ENCODE results near the gene MRPS18A.
"Not testable (repeated sequence)": the region's sequence is repeated elsewhere in the genome, so short reads cannot be mapped to it uniquely, and the experiment has no call there.

The MRPS18A gene

GRCh38 chr6:43673444-43674084 lies 14.0 kb downstream of the MRPS18A start:
- peak in 8 of 10 donors; percentile 33 to 93 (median 67) for DNase-seq
- intact Hi-C loops (cut with DNase I), result no loop called here

- intact Hi-C loops (cut with DNase I), result no loop called here
- no peak for DNase-seq
Measured at GRCh38 chr6:43671801-43672690, 15.5 kb downstream of the MRPS18A start.

- intact Hi-C loops (cut with DNase I), result no loop called here
- no peak for DNase-seq
Measured at GRCh38 chr6:43671011-43671800, 16.4 kb downstream of the MRPS18A start.

DNA sequence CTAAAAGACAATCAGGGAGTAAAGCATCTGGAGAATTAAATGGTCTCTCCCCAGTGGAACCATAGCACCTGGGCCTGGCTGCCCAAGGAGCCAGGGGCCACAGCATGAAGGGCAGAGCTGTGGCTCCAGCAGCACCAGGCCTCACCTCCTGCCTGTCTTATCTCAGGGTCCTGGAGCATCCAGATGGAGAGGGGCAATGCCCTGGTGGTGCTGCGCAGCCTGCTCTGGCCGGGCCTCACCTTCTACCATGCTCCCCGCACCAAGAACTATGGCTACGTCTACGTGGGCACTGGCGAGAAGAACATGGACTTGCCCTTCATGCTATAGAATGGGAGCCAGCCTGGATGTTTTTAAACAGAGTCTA lies 17.0 kb downstream of the MRPS18A start:
- no peak for DNase-seq
- intact Hi-C loops (cut with DNase I), result no loop called here

- no peak for DNase-seq
- intact Hi-C loops (cut with DNase I), result loop anchor here (5.0 kb wide), 1 partner anchor 97 kb away; no protein-coding TSS in a partner anchor
Measured at GRCh38 chr6:43669922-43670622, 17.5 kb downstream of the MRPS18A start.

DNA sequence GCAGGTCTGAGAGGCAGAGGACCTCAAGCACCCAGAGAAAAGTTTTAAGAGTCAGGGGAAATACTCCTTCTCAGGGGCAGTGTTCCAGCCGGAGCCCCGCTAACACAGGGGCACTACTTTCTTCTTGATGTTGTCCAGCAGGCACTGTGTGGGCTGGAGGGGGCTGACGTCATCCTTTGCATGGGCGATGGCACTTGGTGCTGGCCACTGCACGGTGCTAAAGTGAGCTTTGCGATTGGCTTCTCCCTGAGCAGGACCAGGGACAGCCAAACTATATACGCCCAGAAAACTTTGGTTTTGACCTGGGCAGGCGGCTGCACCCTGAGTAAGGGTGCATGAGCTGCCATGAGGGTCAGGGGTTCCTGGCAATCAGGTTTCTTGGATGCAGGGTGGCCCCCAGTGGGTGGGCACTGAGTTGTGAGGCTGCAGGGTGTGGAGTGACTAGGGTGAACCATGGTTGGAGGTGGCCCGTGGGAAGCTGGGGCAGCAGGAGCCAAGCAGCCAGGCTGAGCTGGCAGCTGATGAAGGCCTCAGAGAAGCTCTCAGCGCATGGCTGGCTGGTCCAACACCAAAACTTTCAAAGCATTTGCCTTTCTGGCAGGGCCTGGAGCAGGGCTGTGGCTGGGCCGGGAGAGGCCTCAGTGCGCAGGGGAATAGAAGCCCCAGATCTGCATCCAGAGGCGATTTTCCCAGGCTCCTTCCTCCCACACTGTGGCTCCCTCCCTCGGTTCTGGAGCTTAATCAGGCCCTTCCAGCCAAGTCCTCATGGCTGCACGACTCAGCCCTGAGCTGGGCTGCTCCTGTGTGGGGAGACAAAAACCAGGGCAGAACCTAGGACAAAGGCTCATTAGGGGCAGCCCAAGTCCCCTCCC lies 18.3 kb downstream of the MRPS18A start:
- DNase-seq, result peak; percentile 27 to 92 (median 58)
- intact Hi-C loops (cut with DNase I), result loop anchor here (5.0 kb wide), 1 partner anchor 98 kb away; no protein-coding TSS in a partner anchor

GRCh38 chr6:43668151-43669028 lies 19.2 kb downstream of the MRPS18A start:
- intact Hi-C loops (cut with DNase I), result loop anchor here (5.0 kb wide), 1 partner anchor 99 kb away; no protein-coding TSS in a partner anchor
- peak in 9 of 10 donors; percentile 32 to 96 (median 79) for DNase-seq

DNA sequence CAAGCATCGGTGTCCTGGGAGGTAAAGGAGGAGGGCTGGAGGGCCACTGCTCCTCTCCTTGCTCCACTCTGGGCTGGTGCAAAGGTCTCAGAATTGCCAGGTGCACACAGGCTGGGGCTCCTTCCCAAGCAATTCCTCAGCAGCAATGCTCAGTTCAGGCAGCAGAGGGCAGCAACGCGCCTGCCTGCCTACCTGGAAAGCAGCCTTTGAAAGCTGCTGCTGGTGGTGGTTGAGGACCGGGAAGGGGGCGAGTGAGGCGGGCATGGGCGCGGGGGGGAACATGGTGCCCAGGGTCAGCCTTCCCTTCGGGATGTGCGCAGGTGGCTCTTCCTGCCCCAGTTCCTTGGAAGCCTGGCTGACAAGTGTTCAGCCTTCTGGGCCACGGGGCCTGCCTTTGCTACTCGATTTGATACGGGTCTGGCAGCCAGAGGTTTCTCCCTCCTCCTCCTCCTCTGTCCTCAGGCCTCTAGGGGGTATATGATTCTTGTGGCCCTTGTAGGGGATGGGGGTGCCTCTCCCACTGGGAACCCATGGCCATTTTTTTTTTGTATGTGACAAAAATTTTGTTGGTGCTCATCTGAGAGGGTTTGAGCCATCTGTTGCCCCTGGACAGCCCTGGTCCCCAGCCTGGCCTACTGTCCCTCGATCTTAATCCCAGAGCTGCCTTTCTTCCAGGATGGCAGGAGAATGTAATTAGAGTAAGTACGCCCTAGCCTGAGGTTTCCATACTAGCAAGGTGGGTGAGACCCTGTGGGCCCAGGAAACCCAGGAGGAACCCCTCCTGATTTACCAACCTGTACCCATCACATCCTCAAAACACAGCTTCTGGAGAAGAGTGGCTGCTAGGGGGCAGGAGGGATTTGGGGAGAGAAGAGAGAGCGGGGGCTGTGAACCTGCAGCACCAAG lies 20.1 kb downstream of the MRPS18A start:
- intact Hi-C loops (cut with DNase I), result loop anchor here (1.0 to 5.0 kb wide), 2 partner anchors 100 to 412 kb away; no protein-coding TSS in a partner anchor
- DNase-seq, result peak; percentile 71 to 98 (median 90)

DNA sequence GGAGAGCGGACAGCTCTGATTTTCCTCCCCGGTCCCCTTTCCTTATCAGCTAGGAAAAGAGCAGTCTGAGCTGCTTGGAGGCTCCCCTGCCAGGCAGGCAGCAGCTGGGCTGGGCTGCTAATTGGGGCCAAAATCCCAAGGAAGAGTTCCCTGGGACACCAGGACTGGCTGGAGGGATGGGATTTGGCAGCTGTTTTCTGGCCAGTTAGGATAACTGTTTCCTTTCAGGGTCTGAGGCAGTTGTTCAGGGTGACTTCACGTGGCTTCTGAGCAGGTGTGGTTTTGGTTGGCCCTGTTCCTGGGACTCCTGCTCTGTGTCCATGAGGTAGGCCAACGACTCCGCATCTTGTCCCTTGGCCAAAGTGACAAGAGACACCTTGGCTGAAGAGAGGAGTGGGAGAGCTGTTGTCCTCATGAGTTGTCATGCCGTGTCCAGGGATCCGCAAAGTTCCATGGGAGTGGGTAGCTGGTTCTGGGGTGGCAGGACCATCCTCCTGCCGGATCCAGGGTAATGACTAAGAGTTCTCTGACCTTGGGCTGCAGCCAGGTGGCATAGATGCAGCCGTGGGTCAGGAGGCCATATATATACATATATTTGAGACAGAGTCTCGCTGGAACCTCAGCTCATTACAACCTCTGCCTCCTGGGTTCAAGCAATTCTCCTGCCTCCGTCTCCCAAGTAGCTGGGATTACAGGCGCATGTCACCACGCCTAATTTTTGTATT lies 21.2 kb downstream of the MRPS18A start:
- intact Hi-C loops (cut with DNase I), result loop anchor here (5.0 kb wide), 1 partner anchor 101 kb away; no protein-coding TSS in a partner anchor
- DNase-seq, result peak in 1 of 10 donors; percentile 66

GRCh38 chr6:43665376-43665775 lies 22.2 kb downstream of the MRPS18A start:
- DNase-seq, result no peak

DNA sequence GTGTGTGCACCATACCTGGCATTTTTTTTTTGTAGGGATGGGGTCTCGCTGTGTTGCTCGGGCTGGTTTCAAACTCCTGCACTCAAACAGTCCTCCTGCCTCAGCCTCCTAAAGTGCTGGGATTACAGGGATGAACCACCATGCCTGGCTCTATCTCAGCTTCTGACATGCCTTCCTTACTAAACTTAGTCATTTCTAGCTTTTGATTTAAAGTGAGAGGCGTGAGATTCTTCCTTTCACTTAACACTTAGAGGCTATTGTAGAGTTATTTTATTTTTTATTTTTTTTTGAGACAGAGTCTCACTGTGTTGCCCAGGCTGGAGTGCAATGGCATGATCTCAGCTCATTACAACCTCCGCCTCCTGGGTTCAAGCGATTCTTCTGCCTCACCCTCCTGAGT lies 24.6 kb downstream of the MRPS18A start:
- DNase-seq; intact Hi-C loops (cut with DNase I): not testable (repeated sequence)

More at GRCh38 chr6:43665376-43665775, 22.2 kb downstream of the MRPS18A start:
- intact Hi-C loops (cut with DNase I), result loop anchor here (5.0 kb wide), 1 partner anchor 102 kb away; no protein-coding TSS in a partner anchor

GRCh38 chr6:43658161-43658560 lies 29.4 kb downstream of the MRPS18A start:
- intact Hi-C loops (cut with DNase I), result no loop called here
- no peak for DNase-seq

DNA sequence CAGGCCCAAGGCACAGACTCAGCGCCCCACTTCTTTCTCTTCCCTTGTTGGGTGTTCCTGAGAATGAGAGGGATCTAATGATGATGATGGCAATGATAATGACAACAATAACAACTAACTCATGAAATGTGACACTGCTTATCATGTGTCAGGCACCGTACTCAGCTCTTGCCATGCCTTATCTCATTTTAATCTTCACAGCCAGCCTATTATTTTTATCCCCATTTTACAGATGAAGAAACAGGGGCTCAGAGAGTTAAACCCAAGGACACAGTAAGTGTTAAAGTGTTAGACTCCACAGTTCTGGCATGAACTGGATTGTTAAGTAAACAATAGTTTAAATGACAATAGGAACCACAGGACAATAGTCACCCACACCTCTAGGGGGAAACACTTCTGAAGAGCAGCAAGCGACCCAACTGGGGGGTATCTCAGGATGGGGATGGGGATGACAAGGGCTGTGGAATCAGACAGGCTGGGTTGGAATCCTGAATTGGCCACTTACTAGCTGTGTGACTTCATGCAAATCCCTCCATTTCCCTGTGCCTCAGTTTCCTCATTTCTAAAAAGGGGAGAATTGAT lies 30.3 kb downstream of the MRPS18A start:
- intact Hi-C loops (cut with DNase I), result no loop called here

DNA sequence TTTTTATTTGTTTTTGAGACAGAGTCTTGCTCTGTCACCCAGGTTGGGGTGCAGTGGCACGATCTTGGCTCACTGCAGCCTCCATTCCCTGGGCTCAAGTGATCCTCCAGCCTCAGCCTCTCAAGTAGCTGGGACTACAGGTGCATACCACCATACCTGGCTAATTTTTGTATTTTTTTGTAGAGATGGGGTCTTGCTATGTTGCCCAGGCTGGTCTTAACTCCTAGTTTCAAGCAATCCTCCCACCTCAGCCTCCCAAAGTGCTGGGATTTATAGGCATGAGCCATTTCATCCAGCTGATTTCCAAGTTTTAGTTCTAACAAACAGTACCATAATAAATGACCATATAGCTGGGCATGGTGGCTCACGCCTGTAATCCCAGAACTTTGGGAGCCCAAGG lies 34.8 kb downstream of the MRPS18A start:
- DNase-seq, result peak in 1 of 10 donors; percentile 15
- intact Hi-C loops (cut with DNase I), result not testable (repeated sequence)

More for the DNA sequence above, 30.3 kb downstream of the MRPS18A start:
- peak in 1 of 10 donors; percentile 18 for DNase-seq

DNA sequence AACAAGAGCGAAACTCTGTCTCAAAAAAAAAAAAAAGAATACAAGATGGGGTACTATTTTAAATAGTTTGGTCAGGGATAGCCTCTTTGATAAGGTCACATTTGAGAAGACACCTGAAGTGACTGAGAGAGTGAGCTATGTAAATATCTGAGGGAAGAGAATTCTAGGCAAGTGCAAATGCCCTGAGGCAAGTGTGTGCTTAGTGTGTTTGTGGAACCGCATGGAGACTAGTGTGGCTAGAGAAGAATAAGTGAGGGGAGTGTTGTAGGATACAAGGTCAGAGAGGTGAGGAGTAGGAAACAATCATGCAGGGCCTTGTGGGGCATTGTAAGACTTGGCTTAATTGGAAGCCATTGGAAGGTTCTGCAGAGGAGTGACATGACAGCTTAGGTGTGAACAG lies 39.3 kb downstream of the MRPS18A start:
- intact Hi-C loops (cut with DNase I), result no loop called here
- no peak for DNase-seq

- intact Hi-C loops (cut with DNase I), result no loop called here
- DNase-seq, result no peak
Measured at GRCh38 chr6:43647613-43648012, 40.0 kb downstream of the MRPS18A start.

Measured in posterior cingulate gyrus (tissue), 11 donors.